ENCODE measurements around the gene RLF. TPM values are rescaled to one million over a fixed set of nuclear protein-coding genes. Genes with fewer than 3 reads are reported as not detected.

The RLF gene
- total RNA-seq, 1 donor from 2014 or later: 15.4 TPM

DNA sequence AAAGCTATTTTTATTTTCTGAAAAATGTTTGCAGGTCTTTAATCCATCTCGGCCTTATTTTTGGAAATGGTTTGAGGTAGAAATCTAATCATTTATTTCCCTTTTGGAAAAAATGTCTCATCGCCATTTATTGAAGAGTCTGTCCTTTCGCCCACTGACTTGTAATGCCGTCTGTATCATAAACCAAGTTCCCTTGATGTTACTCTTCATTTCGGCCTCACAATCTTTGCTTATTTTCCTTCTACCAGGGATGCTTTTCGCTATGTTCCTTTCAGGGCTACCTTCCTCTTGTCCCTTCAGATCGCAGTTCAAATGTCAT lies 422 bp upstream of the RLF start:
- H3K4me1 ChIP-seq (ENCODE audit: insufficient read depth, low read length): peaks cover 12% of the 10 kb centered on the region
- peaks cover 14% of the 10 kb centered on the region for H3K4me1 Mint-ChIP-seq (ENCODE audit: low read depth, unreplicated experiment)
- peaks cover 50% of the 10 kb centered on the region for H3K79me2 ChIP-seq (ENCODE audit: insufficient read depth, low read length)
- no peaks in the 10 kb centered on the region for H3K36me3 Mint-ChIP-seq (ENCODE audit: low read depth, unreplicated experiment)
- FAIRE-seq (no peak), DNase-seq (ENCODE audit: low read depth) (no peak)
- peak overlapping the region; percentile 98 for H3K27ac ChIP-seq (ENCODE audit: low read depth, low read length)
- no peaks in the 10 kb centered on the region for H3K9me3 Mint-ChIP-seq (ENCODE audit: unreplicated experiment)
- peaks cover 41% of the 10 kb centered on the region for H4K20me1 ChIP-seq (ENCODE audit: insufficient read depth, low read length)
- H3K4me3 ChIP-seq (ENCODE audit: insufficient read depth, low read depth, low read length): peak overlapping the region; percentile 98
- peak overlapping the region; percentile 99 for H3K9ac ChIP-seq (ENCODE audit: low read length)
- no peaks in the 10 kb centered on the region for H3K27me3 Mint-ChIP-seq (ENCODE audit: low read depth, unreplicated experiment)
- peak overlapping the region; percentile 95 for H2AFZ ChIP-seq (ENCODE audit: low read depth, low read length)
- H3K27me3 ChIP-seq (ENCODE audit: insufficient read depth, low read length): no peaks in the 10 kb centered on the region
- H3K4me3 Mint-ChIP-seq (ENCODE audit: unreplicated experiment): no peak overlapping the region
- no peaks in the 10 kb centered on the region for H3K9me3 ChIP-seq (ENCODE audit: insufficient read depth, low read depth, low read length)
- no peak for TF ChIP-seq EZH2 (IDR thresholded peaks at IDR 0.05; ENCODE audit: insufficient read depth, low read length)
- TF ChIP-seq, protein P1, sequence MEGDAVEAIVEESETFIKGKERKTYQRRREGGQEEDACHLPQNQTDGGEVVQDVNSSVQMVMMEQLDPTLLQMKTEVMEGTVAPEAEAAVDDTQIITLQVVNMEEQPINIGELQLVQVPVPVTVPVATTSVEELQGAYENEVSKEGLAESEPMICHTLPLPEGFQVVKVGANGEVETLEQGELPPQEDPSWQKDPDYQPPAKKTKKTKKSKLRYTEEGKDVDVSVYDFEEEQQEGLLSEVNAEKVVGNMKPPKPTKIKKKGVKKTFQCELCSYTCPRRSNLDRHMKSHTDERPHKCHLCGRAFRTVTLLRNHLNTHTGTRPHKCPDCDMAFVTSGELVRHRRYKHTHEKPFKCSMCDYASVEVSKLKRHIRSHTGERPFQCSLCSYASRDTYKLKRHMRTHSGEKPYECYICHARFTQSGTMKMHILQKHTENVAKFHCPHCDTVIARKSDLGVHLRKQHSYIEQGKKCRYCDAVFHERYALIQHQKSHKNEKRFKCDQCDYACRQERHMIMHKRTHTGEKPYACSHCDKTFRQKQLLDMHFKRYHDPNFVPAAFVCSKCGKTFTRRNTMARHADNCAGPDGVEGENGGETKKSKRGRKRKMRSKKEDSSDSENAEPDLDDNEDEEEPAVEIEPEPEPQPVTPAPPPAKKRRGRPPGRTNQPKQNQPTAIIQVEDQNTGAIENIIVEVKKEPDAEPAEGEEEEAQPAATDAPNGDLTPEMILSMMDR (IDR thresholded peaks at IDR 0.05; ENCODE audit: insufficient read depth, low read depth, low read length): no peak
- no peaks in the 10 kb centered on the region for H3K36me3 ChIP-seq (ENCODE audit: insufficient read depth, low read length)
- peak overlapping the region; percentile 97 for H3K4me2 ChIP-seq (ENCODE audit: low read length)
- no peak overlapping the region for H3K27ac Mint-ChIP-seq (ENCODE audit: unreplicated experiment)

- Histone ChIP-seq H3K4me3 (ENCODE audit: insufficient read depth, low read depth, low read length) (peak overlapping the region; percentile 98), H3K79me2 (ENCODE audit: insufficient read depth, low read length) (peaks cover 59% of the 10 kb centered on the region), H3K4me1 (ENCODE audit: insufficient read depth, low read length) (peaks cover 12% of the 10 kb centered on the region), H3K4me2 (ENCODE audit: low read length) (peak overlapping the region; percentile 97), H4K20me1 (ENCODE audit: insufficient read depth, low read length) (peaks cover 48% of the 10 kb centered on the region), H3K9ac (ENCODE audit: low read length) (peak overlapping the region; percentile 99), H3K9me3 (ENCODE audit: insufficient read depth, low read depth, low read length) (no peaks in the 10 kb centered on the region), H3K27me3 (ENCODE audit: insufficient read depth, low read length) (no peaks in the 10 kb centered on the region), H2AFZ (ENCODE audit: low read depth, low read length) (peak overlapping the region; percentile 95), H3K27ac (ENCODE audit: low read depth, low read length) (peak overlapping the region; percentile 98), H3K36me3 (ENCODE audit: insufficient read depth, low read length) (no peaks in the 10 kb centered on the region)
- H3K36me3 Mint-ChIP-seq (ENCODE audit: low read depth, unreplicated experiment): no peaks in the 10 kb centered on the region
- H3K4me1 Mint-ChIP-seq (ENCODE audit: low read depth, unreplicated experiment): peaks cover 14% of the 10 kb centered on the region
- DNase-seq (ENCODE audit: low read depth) (no peak), FAIRE-seq (no peak)
- H3K9me3 Mint-ChIP-seq (ENCODE audit: unreplicated experiment): no peaks in the 10 kb centered on the region
- H3K4me3 Mint-ChIP-seq (ENCODE audit: unreplicated experiment): no peak overlapping the region
- no peaks in the 10 kb centered on the region for H3K27me3 Mint-ChIP-seq (ENCODE audit: low read depth, unreplicated experiment)
- TF ChIP-seq, protein P1 (IDR thresholded peaks at IDR 0.05; ENCODE audit: insufficient read depth, low read depth, low read length): no peak
- no peak for TF ChIP-seq EZH2 (IDR thresholded peaks at IDR 0.05; ENCODE audit: insufficient read depth, low read length)
- no peak overlapping the region for H3K27ac Mint-ChIP-seq (ENCODE audit: unreplicated experiment)
These were observed 756 bp downstream of the RLF start for GRCh38 chr1:40161888-40162397.

DNA sequence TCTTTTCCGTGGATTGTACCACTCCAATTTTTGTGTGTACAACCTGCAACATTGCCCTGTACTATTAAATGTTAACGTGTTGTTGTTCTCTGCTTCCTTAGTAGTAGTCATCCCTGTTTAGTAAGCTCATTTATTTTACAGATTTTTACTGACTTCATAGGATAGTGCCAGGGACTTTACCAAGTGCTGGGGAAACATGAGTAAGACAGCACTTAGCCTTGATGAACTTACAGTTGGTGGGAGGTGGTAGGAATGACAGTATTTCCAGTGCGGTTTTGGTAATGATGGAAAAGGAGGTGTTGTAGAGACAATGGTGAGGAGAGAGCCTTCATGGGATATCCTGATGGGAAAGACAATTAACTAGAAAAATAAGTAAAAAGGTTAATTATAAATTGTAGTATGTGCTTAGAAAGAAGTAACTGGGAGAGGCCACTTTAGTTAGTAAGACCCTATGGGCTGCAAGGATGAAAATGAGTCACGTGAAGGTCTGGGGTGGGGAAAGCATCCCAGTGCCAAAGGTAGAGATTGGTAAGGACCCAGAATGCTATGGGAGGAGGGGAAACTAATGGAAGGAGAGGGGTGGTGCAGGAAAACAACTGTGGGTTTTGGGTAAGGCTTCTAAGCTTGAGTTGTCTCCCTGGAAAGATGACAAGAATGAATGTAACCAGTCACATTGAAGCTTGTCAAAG lies 1.7 kb downstream of the RLF start:
- no peak for TF ChIP-seq EZH2 (IDR thresholded peaks at IDR 0.05; ENCODE audit: insufficient read depth, low read length)
- TF ChIP-seq, protein P1 (IDR thresholded peaks at IDR 0.05; ENCODE audit: insufficient read depth, low read depth, low read length): no peak
- peak overlapping the region; percentile 99 for H3K9ac ChIP-seq (ENCODE audit: low read length)

More for the DNA sequence above, 1.7 kb downstream of the RLF start:
- Histone ChIP-seq H3K4me2 (ENCODE audit: low read length) (peak overlapping the region; percentile 97), H3K79me2 (ENCODE audit: insufficient read depth, low read length) (peaks cover 69% of the 10 kb centered on the region), H4K20me1 (ENCODE audit: insufficient read depth, low read length) (peaks cover 57% of the 10 kb centered on the region), H3K36me3 (ENCODE audit: insufficient read depth, low read length) (no peaks in the 10 kb centered on the region), H2AFZ (ENCODE audit: low read depth, low read length) (no peak overlapping the region), H3K9me3 (ENCODE audit: insufficient read depth, low read depth, low read length) (no peaks in the 10 kb centered on the region), H3K4me1 (ENCODE audit: insufficient read depth, low read length) (peaks cover 12% of the 10 kb centered on the region), H3K27me3 (ENCODE audit: insufficient read depth, low read length) (no peaks in the 10 kb centered on the region), H3K27ac (ENCODE audit: low read depth, low read length) (no peak overlapping the region), H3K4me3 (ENCODE audit: insufficient read depth, low read depth, low read length) (peak overlapping the region; percentile 98)
- Mint-ChIP-seq H3K27ac (ENCODE audit: unreplicated experiment) (no peak overlapping the region), H3K9me3 (ENCODE audit: unreplicated experiment) (no peaks in the 10 kb centered on the region), H3K36me3 (ENCODE audit: low read depth, unreplicated experiment) (no peaks in the 10 kb centered on the region), H3K4me3 (ENCODE audit: unreplicated experiment) (no peak overlapping the region), H3K27me3 (ENCODE audit: low read depth, unreplicated experiment) (no peaks in the 10 kb centered on the region), H3K4me1 (ENCODE audit: low read depth, unreplicated experiment) (peaks cover 14% of the 10 kb centered on the region)
- FAIRE-seq (no peak), DNase-seq (ENCODE audit: low read depth) (peak; percentile 57)
